B cell (primary cell): ENCODE measurements around the gene ESPN. TPM values are rescaled to one million over a fixed set of nuclear protein-coding genes. Genes with fewer than 3 reads are reported as not detected.

Source experiments
- ATAC-seq: fragments of 200-7000 bp; cut with Tn5 transposase; one replicate; pipeline ENCODE4 v1.10.0; 2021; ENCODE audit warnings: low read depth, mild to moderate bottlenecking, moderate number of reproducible peaks, moderate library complexity
- CTCF ChIA-PET: fragments of 350-600 bp; sonication (Branson Sonifier 250); formaldehyde crosslinking; loops from one replicate; lab custom pipeline; 2021; ENCODE audit warnings: antibody characterized with exemption, inconsistent platforms; lab: Charles Lee
- POLR2A ChIA-PET: fragments of 350-600 bp; sonication (Branson Sonifier 250); formaldehyde crosslinking; loops from one replicate; lab custom pipeline; 2021; ENCODE audit warnings: antibody characterized with exemption; lab: Charles Lee
- DNase-seq: peaks from one replicate; pipeline ENCODE4 v3.0.0; 2013
- H2AFZ ChIP-seq: 2 replicates; pipeline ENCODE4 v1.6.1; 2012; ENCODE audit warnings: mild to moderate bottlenecking, low read depth, low read length; ENCODE audit not compliant: insufficient read depth, poor library complexity, severe bottlenecking
- H3K27ac ChIP-seq, 2 donors: 1 replicate in 1 of 2; 2 replicates in 1 of 2; pipeline ENCODE4 v1.5.1; 2012 to 2013; ENCODE audit warnings: low read length in 2 of 2, mild to moderate bottlenecking in 2 of 2, moderate library complexity in 1 of 2
- H3K27me3 ChIP-seq, 4 experiments: fragments of 200-600 bp in 1 of 4; sonication (generic) in 1 of 4; replicated peaks in 1 of 4; 1 replicate in 2 of 4; 2 replicates in 2 of 4; pipeline versions ENCODE4 v1.6.1 to v1.7.0; 2013 to 2016; ENCODE audit warnings: low read length in 3 of 4, mild to moderate bottlenecking in 2 of 4, mixed read lengths in 1 of 4, moderate library complexity in 1 of 4; ENCODE audit not compliant: insufficient read depth in 4 of 4, control insufficient read depth in 3 of 4; ENCODE audit errors: control extremely low read depth in 1 of 4
- H3K36me3 ChIP-seq, 2 experiments: replicated peaks in 1 of 2; 1 replicate in 1 of 2; 2 replicates in 1 of 2; pipeline versions ENCODE4 v1.6.1 to v1.7.1; 2013; ENCODE audit warnings: low read length in 1 of 2; ENCODE audit not compliant: insufficient read depth in 2 of 2, control insufficient read depth in 1 of 2; ENCODE audit errors: control extremely low read depth in 1 of 2, extremely low read depth in 1 of 2
- H3K4me1 ChIP-seq, 2 donors: fragments of 200-600 bp in 1 of 2; sonication (generic) in 1 of 2; 1 replicate in 1 of 2; 2 replicates in 1 of 2; pipeline versions ENCODE4 v1.5.1 to v1.6.1; 2013 to 2017; ENCODE audit warnings: low read length in 2 of 2; ENCODE audit not compliant: control insufficient read depth in 2 of 2, insufficient read depth in 2 of 2
- H3K4me2 ChIP-seq: replicated peaks from 2 replicates; pipeline ENCODE3; 2012; ENCODE audit warnings: mild to moderate bottlenecking, low read depth, low read length; ENCODE audit not compliant: poor library complexity, severe bottlenecking
- H3K4me3 ChIP-seq, 5 experiments: fragments of 200-600 bp in 1 of 5; sonication (generic) in 1 of 5; 1 replicate in 3 of 5; 2 replicates in 2 of 5; pipeline versions ENCODE4 v1.5.1 to v1.7.0; 2011 to 2016; ENCODE audit warnings: low read length in 4 of 5, mild to moderate bottlenecking in 4 of 5, low read depth in 2 of 5, control low read depth in 1 of 5, moderate library complexity in 1 of 5; ENCODE audit not compliant: insufficient read depth in 1 of 5; ENCODE audit errors: control extremely low read depth in 1 of 5, extremely low read depth in 1 of 5
- H3K79me2 ChIP-seq: fragments of 200-600 bp; sonication (generic); one replicate; pipeline ENCODE4 v1.6.0; 2016; ENCODE audit warnings: low read length; ENCODE audit not compliant: control insufficient read depth, insufficient read depth
- H3K9ac ChIP-seq: fragments of 200-600 bp; sonication (generic); 2 replicates; pipeline ENCODE4 v1.6.1; 2017; ENCODE audit warnings: mild to moderate bottlenecking, low read length, moderate library complexity
- H3K9me3 ChIP-seq, 3 donors: one replicate each; pipeline versions ENCODE4 v1.6.1 to v1.7.1; 2013; ENCODE audit warnings: low read length in 2 of 3; ENCODE audit not compliant: control insufficient read depth in 2 of 3, insufficient read depth in 1 of 3; ENCODE audit errors: control extremely low read depth in 1 of 3
- H4K20me1 ChIP-seq: 2 replicates; pipeline ENCODE4 v1.6.0; 2012; ENCODE audit warnings: mild to moderate bottlenecking, low read length; ENCODE audit not compliant: insufficient read depth, control insufficient read depth, poor library complexity, severe bottlenecking
- H3K27ac Mint-ChIP-seq: one replicate; pipeline ENCODE4 v1.8.0; 2021; ENCODE audit warnings: mixed read lengths
- H3K27me3 Mint-ChIP-seq: one replicate; pipeline ENCODE4 v1.8.0; 2021; ENCODE audit warnings: mixed read lengths
- H3K4me1 Mint-ChIP-seq: one replicate; pipeline ENCODE4 v1.8.0; 2021; ENCODE audit warnings: mixed read lengths
- H3K4me3 Mint-ChIP-seq: one replicate; pipeline ENCODE4 v1.8.0; 2021; ENCODE audit warnings: mixed read lengths
- H3K9me3 Mint-ChIP-seq: one replicate; pipeline ENCODE4 v1.8.0; 2022; ENCODE audit warnings: mixed read lengths; ENCODE audit not compliant: insufficient read depth
- EZH2 ChIP-seq: IDR thresholded peaks from 2 replicates; pipeline ENCODE4 v1.6.1; 2012; ENCODE audit warnings: borderline replicate concordance, low read depth, mild to moderate bottlenecking, moderate library complexity, low read length; ENCODE audit not compliant: insufficient read depth, poor library complexity, severe bottlenecking
- WGBS: methylation state at CpG from one replicate; pipeline ENCODE4 v1.1.5; 2013; ENCODE audit warnings: missing lambda C conversion rate; ENCODE audit not compliant: insufficient coverage; 5-methylcytosine and 5-hydroxymethylcytosine counted together
- intact Hi-C: fragments of 100-400 bp; cut with micrococcal nuclease; formaldehyde crosslinking; loops from one replicate; pipeline ENCODE4 v1.10.0; 2022
- polyA plus RNA-seq: library from polyadenylated mRNA; depleted of rRNA; stranded (reverse); fragments of >200 nt; gene quantifications from 2 replicates; pipeline ENCODE4 v1.2.3, GENCODE V29; 2012
- total RNA-seq, 2 donors: library from RNA; stranded (reverse); fragments of 120-200 nt in 1 of 2; gene quantifications; 1 replicate in 1 of 2; 2 replicates in 1 of 2; pipeline versions ENCODE4 v1.2.3 to v1.2.4, GENCODE V29; 2013 to 2022
- TF ChIP-seq, protein P1 (sequence below): fragments of 200-600 bp; IDR thresholded peaks from one replicate; pipeline ENCODE4 v1.8.0; 2022; ENCODE audit warnings: antibody characterized with exemption, mild to moderate bottlenecking

Gene ESPN
- total and polyA plus RNA-seq, 2 donors (not counting 1 experiment from before 2014, with no cell fraction given), result 0.19 to 0.25 TPM

DNA sequence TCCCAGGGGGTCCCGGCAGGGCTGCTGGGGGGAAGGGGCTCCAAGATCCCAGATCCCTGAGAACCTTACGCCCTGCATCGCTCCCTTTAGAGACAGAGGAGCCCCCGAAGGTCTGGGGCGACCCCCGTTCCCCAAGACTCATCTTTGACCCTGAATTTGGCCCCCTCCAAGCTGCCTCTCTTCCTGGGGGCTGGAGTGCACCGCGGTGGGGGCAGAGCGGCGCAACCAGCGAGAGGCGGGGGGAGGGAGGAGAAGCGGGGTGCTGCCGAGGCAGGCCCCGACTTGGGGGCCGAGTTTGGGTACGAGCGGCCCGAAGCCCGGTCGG lies 72.3 kb downstream of the ESPN start:
- Mint-ChIP-seq H3K27ac (no peak overlapping the region), H3K9me3 (no peaks in the 10 kb centered on the region), H3K4me3 (peak overlapping the region; percentile 63), H3K4me1 (peaks cover 13% of the 10 kb centered on the region), H3K27me3 (peaks cover 34% of the 10 kb centered on the region)
- ChIA-PET POLR2A (no interaction called here), CTCF (no interaction called here)
- no peaks in the 10 kb centered on the region for H4K20me1 ChIP-seq
- peak overlapping the region in 1 of 5 experiments; percentile 35 for H3K4me3 ChIP-seq
- TF ChIP-seq, protein P1, sequence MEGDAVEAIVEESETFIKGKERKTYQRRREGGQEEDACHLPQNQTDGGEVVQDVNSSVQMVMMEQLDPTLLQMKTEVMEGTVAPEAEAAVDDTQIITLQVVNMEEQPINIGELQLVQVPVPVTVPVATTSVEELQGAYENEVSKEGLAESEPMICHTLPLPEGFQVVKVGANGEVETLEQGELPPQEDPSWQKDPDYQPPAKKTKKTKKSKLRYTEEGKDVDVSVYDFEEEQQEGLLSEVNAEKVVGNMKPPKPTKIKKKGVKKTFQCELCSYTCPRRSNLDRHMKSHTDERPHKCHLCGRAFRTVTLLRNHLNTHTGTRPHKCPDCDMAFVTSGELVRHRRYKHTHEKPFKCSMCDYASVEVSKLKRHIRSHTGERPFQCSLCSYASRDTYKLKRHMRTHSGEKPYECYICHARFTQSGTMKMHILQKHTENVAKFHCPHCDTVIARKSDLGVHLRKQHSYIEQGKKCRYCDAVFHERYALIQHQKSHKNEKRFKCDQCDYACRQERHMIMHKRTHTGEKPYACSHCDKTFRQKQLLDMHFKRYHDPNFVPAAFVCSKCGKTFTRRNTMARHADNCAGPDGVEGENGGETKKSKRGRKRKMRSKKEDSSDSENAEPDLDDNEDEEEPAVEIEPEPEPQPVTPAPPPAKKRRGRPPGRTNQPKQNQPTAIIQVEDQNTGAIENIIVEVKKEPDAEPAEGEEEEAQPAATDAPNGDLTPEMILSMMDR, result no peak
- TF ChIP-seq EZH2, result no peak
- H3K4me2 ChIP-seq, result peak overlapping the region; percentile 89
- no peaks in the 10 kb centered on the region for H3K79me2 ChIP-seq
- no peak overlapping the region for H3K9ac ChIP-seq
- no peaks in the 10 kb centered on the region for H3K9me3 ChIP-seq
- no peak overlapping the region for H2AFZ ChIP-seq
- no peak for ATAC-seq
- DNase-seq, result no peak
- WGBS, result 6% methylated on average over 21 of the region's 21 CpGs
- H3K27ac ChIP-seq, result no peak overlapping the region
- intact Hi-C loops, result no loop called here
- H3K27me3 ChIP-seq, result peaks cover 0 to 40% (median 12%) of the 10 kb centered on the region in 4 experiments
- peaks cover 13 to 17% of the 10 kb centered on the region in 2 donors for H3K4me1 ChIP-seq
- H3K36me3 ChIP-seq, result no peaks in the 10 kb centered on the region

DNA sequence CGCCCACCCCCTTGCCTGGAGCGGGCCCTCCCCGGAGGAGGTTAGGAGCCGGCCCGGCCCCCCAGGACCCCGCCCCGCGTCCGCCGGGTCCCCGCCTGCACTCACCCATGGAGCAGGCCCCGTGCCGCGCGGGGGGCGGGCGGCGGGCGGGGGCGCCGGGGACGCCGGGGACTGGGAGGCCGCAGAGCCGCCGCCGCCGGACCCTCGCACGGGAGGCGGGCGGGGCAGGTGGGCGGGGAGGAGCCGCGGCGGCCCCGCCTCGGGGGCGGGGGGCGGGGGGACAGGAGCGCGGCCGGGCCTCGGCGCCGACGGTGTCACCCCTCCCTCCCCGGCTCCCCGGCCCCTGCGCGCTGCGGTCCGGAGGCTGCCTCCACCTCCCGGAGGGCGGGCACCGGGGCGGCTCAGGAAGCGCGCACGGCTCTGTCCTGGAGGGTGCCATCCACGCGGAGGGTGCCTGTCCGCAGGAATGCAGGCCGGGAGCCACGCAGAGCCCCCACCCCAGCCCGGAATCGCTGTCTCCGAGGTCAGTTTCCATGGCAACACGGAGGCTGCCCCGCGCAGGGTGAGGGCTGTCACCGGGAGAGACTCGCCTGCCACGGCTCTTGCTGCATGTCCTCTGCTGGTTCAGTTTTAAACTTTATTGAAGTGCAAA lies 72.8 kb downstream of the ESPN start:
- Histone ChIP-seq H3K36me3 (no peaks in the 10 kb centered on the region), H3K27me3 (peaks cover 0 to 45% (median 12%) of the 10 kb centered on the region in 4 experiments), H3K9me3 (no peaks in the 10 kb centered on the region), H3K4me2 (peak overlapping the region; percentile 89), H2AFZ (peak overlapping the region; percentile 58), H3K4me1 (peaks cover 13 to 17% of the 10 kb centered on the region in 2 donors), H3K9ac (peak overlapping the region; percentile 52), H3K79me2 (no peaks in the 10 kb centered on the region), H4K20me1 (no peaks in the 10 kb centered on the region), H3K27ac (no peak overlapping the region), H3K4me3 (peak overlapping the region in 4 of 5 experiments; percentile 29 to 56 (median 48))
- under 1% methylated on average over 72 of the region's 74 CpGs for WGBS
- Mint-ChIP-seq H3K27me3 (peaks cover 34% of the 10 kb centered on the region), H3K9me3 (no peaks in the 10 kb centered on the region), H3K4me1 (peaks cover 13% of the 10 kb centered on the region), H3K4me3 (peak overlapping the region; percentile 80), H3K27ac (no peak overlapping the region)
- DNase-seq (peak; percentile 57), ATAC-seq (peak; percentile 58)
- CTCF ChIA-PET, result no interaction called here
- intact Hi-C loops, result no loop called here
- TF ChIP-seq, protein P1, result no peak
- POLR2A ChIA-PET, result no interaction called here
